ENCODE results near the gene TRIM41.
"Not testable (repeated sequence)": the region's sequence is repeated elsewhere in the genome, so short reads cannot be mapped to it uniquely, and the experiment has no call there.

TRIM41 gene

GRCh38 chr5:181223058-181223728 lies at the start of gene TRIM41:
TSS of gene TRIM41 (plus strand) at chr5:181223281. CDS start at chr5:181224000, 719 bp downstream.
- Histone ChIP-seq H3K9ac (ENCODE audit: low read depth, low read length) (peak within 1 kb of the TSS; percentile 92), H3K27me3 (ENCODE audit: control insufficient read depth, insufficient read depth, low read length) (no peaks in the 10 kb centered on the region), H3K4me1 (ENCODE audit: control insufficient read depth, insufficient read depth, low read length) (no peaks in the 10 kb centered on the region), H3K4me3 (ENCODE audit: low read depth, low read length) (peak within 1 kb of the TSS; percentile 96), H3K9me3 (ENCODE audit: control insufficient read depth, insufficient read depth, low read length) (no peaks in the 10 kb centered on the region), H3K36me3 (ENCODE audit: control insufficient read depth, insufficient read depth, low read length) (peaks cover 2% of the 10 kb centered on the region)

DNA sequence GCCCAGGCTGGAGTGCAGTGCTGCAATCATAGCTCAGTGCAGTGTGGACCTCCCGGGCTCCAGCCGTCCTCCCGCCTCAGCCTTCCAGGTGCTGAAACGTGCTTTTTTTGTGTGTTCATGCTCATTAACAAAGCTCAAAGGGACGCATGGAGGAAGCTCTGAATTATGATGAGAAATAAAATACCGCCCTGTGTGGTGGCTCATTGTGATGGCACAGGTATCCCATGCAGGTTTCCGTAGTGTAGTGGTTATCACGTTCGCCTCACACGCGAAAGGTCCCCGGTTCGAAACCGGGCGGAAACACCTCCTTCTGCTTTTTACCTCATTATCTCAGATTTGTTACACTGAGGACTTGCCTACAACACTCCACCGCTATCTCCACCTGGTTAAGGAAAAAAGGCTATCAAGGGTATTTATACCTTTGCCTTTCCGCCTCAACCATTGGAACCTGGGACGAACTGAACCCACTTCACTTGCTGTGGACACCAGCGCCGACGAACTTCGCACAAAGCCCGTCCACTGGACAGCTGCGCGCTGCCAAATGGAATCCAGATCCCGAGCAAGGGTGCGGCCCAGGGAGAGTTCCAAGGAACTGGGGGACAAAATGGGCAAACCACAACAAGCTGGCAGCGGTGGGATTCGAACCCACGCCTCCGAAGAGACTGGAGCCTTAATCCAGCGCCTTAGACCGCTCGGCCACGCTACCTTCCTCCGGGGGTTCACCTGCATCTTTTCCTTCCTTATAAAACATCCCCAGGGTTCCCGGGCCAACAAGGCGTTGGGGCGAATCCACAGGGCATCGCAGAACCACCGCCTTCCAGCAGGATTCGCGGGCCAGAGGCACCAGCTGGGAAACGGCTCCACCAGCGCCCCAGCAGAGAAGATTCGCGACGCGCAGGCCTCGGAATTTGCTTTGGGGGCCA lies 49.4 kb upstream of the TRIM41 start:
- Histone ChIP-seq H3K27me3 (ENCODE audit: control insufficient read depth, insufficient read depth, low read length) (peaks cover 42% of the 10 kb centered on the region), H3K4me3 (ENCODE audit: low read depth, low read length) (peak overlapping the region; percentile 84), H3K9me3 (ENCODE audit: control insufficient read depth, insufficient read depth, low read length) (no peaks in the 10 kb centered on the region), H3K4me1 (ENCODE audit: control insufficient read depth, insufficient read depth, low read length) (peaks cover 2% of the 10 kb centered on the region), H3K9ac (ENCODE audit: low read depth, low read length) (peak overlapping the region; percentile 47), H3K36me3 (ENCODE audit: control insufficient read depth, insufficient read depth, low read length) (no peaks in the 10 kb centered on the region)

DNA sequence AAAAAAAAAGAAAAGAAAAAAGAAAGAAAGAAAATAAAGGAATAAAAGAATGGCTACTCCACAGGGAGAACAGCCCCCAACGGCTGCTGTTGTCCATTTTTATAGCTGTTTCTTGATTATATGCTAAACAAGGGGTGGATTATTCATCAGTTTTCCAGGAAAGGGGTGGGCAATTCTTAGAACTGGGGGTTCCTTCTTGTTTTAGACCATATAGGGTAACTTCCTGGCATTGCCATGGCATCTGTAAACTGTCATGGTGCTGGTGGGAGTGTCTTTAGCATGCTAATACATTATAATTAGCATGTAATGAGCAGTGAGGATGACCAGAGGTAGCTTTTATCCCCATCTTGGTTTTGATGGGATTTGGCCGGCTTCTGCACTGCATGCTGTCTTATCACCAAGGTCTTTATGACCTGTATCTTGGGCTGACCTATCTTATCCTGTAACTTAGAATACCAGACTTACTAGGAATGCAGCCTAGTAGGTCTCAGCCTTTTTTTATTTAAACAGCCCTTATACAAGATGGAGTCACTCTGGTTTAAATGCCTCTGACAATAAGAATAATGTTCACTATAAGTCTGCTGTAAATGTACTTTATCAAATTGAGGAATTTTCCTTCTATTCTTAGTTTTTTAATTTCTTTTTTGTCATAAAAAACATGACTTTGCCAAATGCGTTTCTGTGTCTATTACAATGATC lies 46.7 kb upstream of the TRIM41 start:
- Histone ChIP-seq H3K4me1 (ENCODE audit: control insufficient read depth, insufficient read depth, low read length) (no peaks in the 10 kb centered on the region), H3K9me3 (ENCODE audit: control insufficient read depth, insufficient read depth, low read length) (no peaks in the 10 kb centered on the region), H3K27me3 (ENCODE audit: control insufficient read depth, insufficient read depth, low read length) (peaks cover 20% of the 10 kb centered on the region), H3K9ac (ENCODE audit: low read depth, low read length) (no peak overlapping the region), H3K36me3 (ENCODE audit: control insufficient read depth, insufficient read depth, low read length) (no peaks in the 10 kb centered on the region), H3K4me3 (ENCODE audit: low read depth, low read length) (no peak overlapping the region)

- H3K36me3 ChIP-seq (ENCODE audit: control insufficient read depth, insufficient read depth, low read length); H3K27me3 ChIP-seq (ENCODE audit: control insufficient read depth, insufficient read depth, low read length); H3K9me3 ChIP-seq (ENCODE audit: control insufficient read depth, insufficient read depth, low read length): not testable (repeated sequence)
Observed at GRCh38 chr5:181177559-181177958, 45.5 kb upstream of the TRIM41 start.

DNA sequence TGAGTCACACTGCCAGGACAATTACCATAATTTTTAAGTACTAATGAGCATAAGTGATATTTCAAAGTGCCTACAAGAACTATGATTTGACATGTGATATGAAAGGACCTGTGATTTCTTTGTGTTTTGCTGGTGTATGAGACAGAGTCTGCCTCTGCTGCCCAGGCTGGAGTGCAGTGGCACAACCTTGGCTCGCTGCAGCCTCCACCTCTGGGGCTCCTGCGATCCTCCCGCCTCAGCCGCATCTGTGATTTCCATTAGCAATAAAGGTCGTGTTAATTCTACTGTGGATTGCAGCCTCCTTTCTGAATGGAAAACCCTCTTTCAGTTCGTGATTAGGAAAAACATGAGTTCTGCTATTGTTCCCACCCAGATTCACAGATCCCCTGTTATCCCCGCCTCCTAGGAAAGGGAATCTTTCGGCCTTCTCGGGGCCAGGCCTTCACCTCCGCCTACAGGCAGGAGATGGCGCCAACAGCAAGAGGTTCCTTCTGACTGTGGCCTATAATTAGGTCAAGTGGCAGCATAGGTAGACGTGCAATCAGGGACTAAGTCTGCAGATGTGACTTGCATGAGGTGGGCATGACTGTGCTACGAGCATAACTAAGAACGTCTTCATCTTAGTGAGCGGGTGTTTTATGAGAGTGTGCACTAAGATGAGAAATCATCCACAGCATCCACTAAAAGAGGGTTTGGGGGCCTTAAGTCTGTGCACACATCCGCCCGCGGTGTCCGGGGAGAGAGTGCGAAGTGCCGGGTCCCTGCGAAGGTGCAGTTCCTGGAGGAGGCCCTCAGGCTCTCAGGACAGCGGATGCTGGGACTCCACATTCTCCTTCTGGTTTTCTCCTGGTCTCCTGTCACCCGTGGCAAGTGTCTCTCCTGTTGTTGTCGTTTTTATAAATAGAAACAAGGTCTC lies 41.2 kb upstream of the TRIM41 start:
- Histone ChIP-seq H3K4me3 (ENCODE audit: low read depth, low read length) (no peak overlapping the region), H3K4me1 (ENCODE audit: control insufficient read depth, insufficient read depth, low read length) (no peaks in the 10 kb centered on the region), H3K9ac (ENCODE audit: low read depth, low read length) (no peak overlapping the region), H3K9me3 (ENCODE audit: control insufficient read depth, insufficient read depth, low read length) (no peaks in the 10 kb centered on the region), H3K27me3 (ENCODE audit: control insufficient read depth, insufficient read depth, low read length) (no peaks in the 10 kb centered on the region), H3K36me3 (ENCODE audit: control insufficient read depth, insufficient read depth, low read length) (no peaks in the 10 kb centered on the region)

More at GRCh38 chr5:181177559-181177958, 45.5 kb upstream of the TRIM41 start:
- not testable (repeated sequence) for H3K4me1 ChIP-seq (ENCODE audit: control insufficient read depth, insufficient read depth, low read length); H3K9ac ChIP-seq (ENCODE audit: low read depth, low read length); H3K4me3 ChIP-seq (ENCODE audit: low read depth, low read length)

GRCh38 chr5:181182651-181183050 lies 40.4 kb upstream of the TRIM41 start:
- no peak overlapping the region for H3K4me3 ChIP-seq (ENCODE audit: low read depth, low read length)
- no peaks in the 10 kb centered on the region for H3K36me3 ChIP-seq (ENCODE audit: control insufficient read depth, insufficient read depth, low read length)

DNA sequence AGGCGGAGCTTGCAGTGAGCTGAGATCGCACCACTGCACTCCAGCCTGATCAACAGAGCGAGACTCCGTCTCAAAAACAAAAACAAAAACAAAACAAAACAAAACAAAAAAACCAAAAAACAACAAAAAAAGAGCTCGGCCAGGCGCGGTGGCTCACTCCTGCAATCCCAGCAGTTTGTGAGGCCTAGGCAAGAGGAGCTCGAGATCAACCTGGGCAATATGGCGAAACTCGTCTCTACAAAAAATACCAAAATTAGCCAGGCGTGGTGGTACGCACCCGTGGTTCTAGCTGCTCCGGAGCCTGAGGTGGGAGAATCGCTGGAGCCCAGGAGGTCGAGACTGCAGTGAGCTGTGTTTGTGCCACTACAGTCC lies 38.2 kb upstream of the TRIM41 start:
- H3K9me3 ChIP-seq (ENCODE audit: control insufficient read depth, insufficient read depth, low read length): no peaks in the 10 kb centered on the region
- H3K4me3 ChIP-seq (ENCODE audit: low read depth, low read length): no peak overlapping the region
- H3K9ac ChIP-seq (ENCODE audit: low read depth, low read length): no peak overlapping the region
- no peaks in the 10 kb centered on the region for H3K36me3 ChIP-seq (ENCODE audit: control insufficient read depth, insufficient read depth, low read length)
- peaks cover 10% of the 10 kb centered on the region for H3K27me3 ChIP-seq (ENCODE audit: control insufficient read depth, insufficient read depth, low read length)
- no peaks in the 10 kb centered on the region for H3K4me1 ChIP-seq (ENCODE audit: control insufficient read depth, insufficient read depth, low read length)

More at GRCh38 chr5:181182651-181183050, 40.4 kb upstream of the TRIM41 start:
- no peaks in the 10 kb centered on the region for H3K9me3 ChIP-seq (ENCODE audit: control insufficient read depth, insufficient read depth, low read length)
- H3K27me3 ChIP-seq (ENCODE audit: control insufficient read depth, insufficient read depth, low read length): no peaks in the 10 kb centered on the region
- no peaks in the 10 kb centered on the region for H3K4me1 ChIP-seq (ENCODE audit: control insufficient read depth, insufficient read depth, low read length)
- no peak overlapping the region for H3K9ac ChIP-seq (ENCODE audit: low read depth, low read length)

- H3K36me3 ChIP-seq (ENCODE audit: control insufficient read depth, insufficient read depth, low read length): no peaks in the 10 kb centered on the region
- no peaks in the 10 kb centered on the region for H3K4me1 ChIP-seq (ENCODE audit: control insufficient read depth, insufficient read depth, low read length)
- peaks cover 17% of the 10 kb centered on the region for H3K27me3 ChIP-seq (ENCODE audit: control insufficient read depth, insufficient read depth, low read length)
- no peaks in the 10 kb centered on the region for H3K9me3 ChIP-seq (ENCODE audit: control insufficient read depth, insufficient read depth, low read length)
- H3K4me3 ChIP-seq (ENCODE audit: low read depth, low read length): no peak overlapping the region
- no peak overlapping the region for H3K9ac ChIP-seq (ENCODE audit: low read depth, low read length)
Observed at GRCh38 chr5:181185560-181185959, 37.5 kb upstream of the TRIM41 start.

DNA sequence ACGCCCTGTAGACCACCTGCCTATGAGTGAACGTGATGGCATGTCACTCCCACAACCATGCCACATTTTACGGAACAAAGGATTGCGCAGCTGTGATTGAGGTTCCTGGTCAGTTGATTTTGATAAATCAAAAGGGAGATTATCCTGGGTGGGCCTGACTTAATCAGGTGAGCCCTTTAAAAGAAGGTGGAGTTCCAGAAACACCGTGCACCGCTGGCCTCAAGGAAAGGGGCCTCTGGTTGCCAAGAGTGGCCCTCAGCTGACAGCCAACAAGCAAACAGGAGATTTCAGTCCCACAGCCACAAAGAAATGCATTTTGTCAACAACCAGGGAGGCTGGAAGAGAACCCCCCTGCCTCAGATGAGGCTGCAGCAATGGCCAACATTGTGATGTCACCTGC lies 37.1 kb upstream of the TRIM41 start:
- H3K4me3 ChIP-seq (ENCODE audit: low read depth, low read length): no peak overlapping the region
- H3K9ac ChIP-seq (ENCODE audit: low read depth, low read length): no peak overlapping the region
- H3K4me1 ChIP-seq (ENCODE audit: control insufficient read depth, insufficient read depth, low read length): no peaks in the 10 kb centered on the region
- H3K36me3 ChIP-seq (ENCODE audit: control insufficient read depth, insufficient read depth, low read length): no peaks in the 10 kb centered on the region
- H3K9me3 ChIP-seq (ENCODE audit: control insufficient read depth, insufficient read depth, low read length): no peaks in the 10 kb centered on the region
- peaks cover 22% of the 10 kb centered on the region for H3K27me3 ChIP-seq (ENCODE audit: control insufficient read depth, insufficient read depth, low read length)

DNA sequence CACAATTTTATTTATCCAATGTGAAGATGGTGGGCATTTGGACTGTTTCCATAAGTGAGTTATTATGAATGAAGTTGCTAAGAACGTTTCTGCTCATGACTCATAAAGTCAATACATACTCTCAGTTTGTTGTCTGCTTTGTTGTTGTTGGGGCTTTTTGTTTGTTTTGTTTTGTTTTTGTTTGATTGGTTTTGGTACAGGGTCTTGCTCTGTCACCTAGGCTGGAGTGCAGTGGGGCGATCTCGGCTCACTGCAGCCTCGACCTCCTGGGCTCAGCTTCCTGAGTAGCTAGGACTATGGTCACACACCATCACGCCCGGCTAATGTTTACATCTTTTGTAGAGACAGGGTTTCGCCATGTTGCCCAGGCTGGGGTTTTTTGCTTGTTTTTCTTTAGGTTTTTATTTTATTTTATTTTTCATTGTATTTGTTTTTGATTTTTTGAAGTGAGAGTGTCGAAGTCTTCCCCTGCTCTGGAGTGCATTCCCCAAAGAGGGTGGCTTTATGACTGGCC lies 36.0 kb upstream of the TRIM41 start:
- no peaks in the 10 kb centered on the region for H3K9me3 ChIP-seq (ENCODE audit: control insufficient read depth, insufficient read depth, low read length)
- peak overlapping the region; percentile 13 for H3K9ac ChIP-seq (ENCODE audit: low read depth, low read length)
- no peaks in the 10 kb centered on the region for H3K36me3 ChIP-seq (ENCODE audit: control insufficient read depth, insufficient read depth, low read length)
- H3K27me3 ChIP-seq (ENCODE audit: control insufficient read depth, insufficient read depth, low read length): peaks cover 24% of the 10 kb centered on the region
- peak overlapping the region; percentile 95 for H3K4me3 ChIP-seq (ENCODE audit: low read depth, low read length)
- no peaks in the 10 kb centered on the region for H3K4me1 ChIP-seq (ENCODE audit: control insufficient read depth, insufficient read depth, low read length)
